KMS-11 (cell line): Measurements from ENCODE around the gene NYNRIN.

Experiments
- H2AFZ ChIP-seq: fragments of 200-600 bp; sonication (generic); 2 replicates; pipeline ENCODE4 v1.6.1; 2016; ENCODE audit warnings: antibody characterized with exemption, mixed run types, low read depth
- H3K27ac ChIP-seq: fragments of 200-600 bp; sonication (generic); 2 replicates; pipeline ENCODE4 v1.6.1; 2016; ENCODE audit warnings: mild to moderate bottlenecking, mixed run types
- H3K27me3 ChIP-seq: fragments of 200-600 bp; sonication (generic); 2 replicates; pipeline ENCODE4 v1.6.1; 2017; ENCODE audit warnings: mild to moderate bottlenecking, low read depth, mixed run types, moderate library complexity; ENCODE audit not compliant: insufficient read depth
- H3K36me3 ChIP-seq: fragments of 200-600 bp; sonication (generic); 2 replicates; pipeline ENCODE4 v1.6.1; 2017; ENCODE audit warnings: mild to moderate bottlenecking, mixed run types; ENCODE audit not compliant: insufficient read depth
- H3K4me1 ChIP-seq: fragments of 200-600 bp; sonication (generic); 2 replicates; pipeline ENCODE4 v1.6.1; 2016; ENCODE audit warnings: mild to moderate bottlenecking, low read depth, mixed run types; ENCODE audit not compliant: poor library complexity, severe bottlenecking
- H3K4me2 ChIP-seq: fragments of 200-600 bp; sonication (generic); 2 replicates; pipeline ENCODE4 v1.7.0; 2016; ENCODE audit warnings: mild to moderate bottlenecking, mixed run types
- H3K4me3 ChIP-seq: fragments of 200-600 bp; sonication (generic); IDR thresholded peaks from 2 replicates; pipeline ENCODE4 v1.6.1; 2017; ENCODE audit warnings: low read depth, low read length, mixed read lengths; ENCODE audit not compliant: insufficient read depth
- H3K79me2 ChIP-seq: fragments of 200-600 bp; sonication (generic); 2 replicates; pipeline ENCODE4 v1.6.1; 2016; ENCODE audit warnings: low read depth, mixed run types; ENCODE audit not compliant: insufficient read depth
- H3K9ac ChIP-seq: fragments of 200-600 bp; sonication (generic); 2 replicates; pipeline ENCODE4 v1.6.1; 2016; ENCODE audit warnings: mild to moderate bottlenecking, mixed run types
- H4K20me1 ChIP-seq: fragments of 200-600 bp; sonication (generic); 2 replicates; pipeline ENCODE4 v1.6.1; 2016; ENCODE audit warnings: mild to moderate bottlenecking, mixed run types; ENCODE audit not compliant: insufficient read depth
- TF ChIP-seq, protein P1 (sequence below): fragments of 200-600 bp; sonication (generic); conservative IDR thresholded peaks from 2 replicates; pipeline ENCODE4 v1.6.1; 2017; ENCODE audit warnings: low read depth, mild to moderate bottlenecking, antibody characterized with exemption, low read length, moderate library complexity, mixed read lengths

NYNRIN gene

DNA sequence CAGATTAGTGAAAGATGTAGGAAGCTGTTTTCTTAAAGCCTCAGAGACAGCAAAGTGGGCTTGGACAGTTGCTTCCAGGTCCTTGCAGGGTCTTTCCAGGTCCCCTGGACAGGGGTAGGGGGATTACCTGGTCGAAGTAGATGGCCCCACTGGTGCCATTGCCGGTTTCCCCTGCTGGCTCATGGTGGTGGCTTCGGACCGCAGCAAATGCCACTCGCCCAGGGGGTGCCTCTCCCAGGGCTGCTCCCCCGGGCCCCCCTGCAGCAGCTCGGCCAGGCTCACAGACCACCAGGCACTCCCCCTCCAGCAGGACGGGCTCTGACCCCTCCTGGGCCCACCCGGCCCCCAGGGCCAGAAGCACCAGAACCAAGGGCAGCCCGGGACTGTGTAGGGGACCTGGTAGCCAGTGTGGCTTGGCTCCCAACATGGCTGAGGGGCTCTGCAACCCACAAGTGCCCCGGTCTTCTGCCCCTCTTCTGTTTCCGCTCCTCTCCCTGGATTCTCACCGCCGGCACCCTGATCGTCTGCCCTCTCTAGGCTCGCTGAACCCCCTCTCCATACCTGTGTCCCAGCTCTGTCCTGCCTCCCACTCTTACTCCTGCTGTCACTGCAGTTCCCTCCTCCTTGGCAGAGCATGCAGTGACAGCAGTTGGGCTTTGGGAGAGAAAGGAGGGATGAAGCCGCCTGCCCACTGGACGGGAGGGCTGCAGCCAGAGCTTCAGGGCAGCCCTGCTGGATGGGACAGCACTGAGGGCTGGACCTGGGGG, 30.0 kb downstream of the NYNRIN start:
- H3K9ac ChIP-seq: peak overlapping the region; percentile 87
- peaks cover 18% of the 10 kb centered on the region for H3K4me1 ChIP-seq
- H4K20me1 ChIP-seq: no peaks in the 10 kb centered on the region
- peak overlapping the region; percentile 94 for H3K27ac ChIP-seq
- H3K4me2 ChIP-seq: peak overlapping the region; percentile 86
- H3K79me2 ChIP-seq: no peaks in the 10 kb centered on the region
- no peaks in the 10 kb centered on the region for H3K27me3 ChIP-seq
- H3K4me3 ChIP-seq: no peak overlapping the region
- TF ChIP-seq, protein P1, sequence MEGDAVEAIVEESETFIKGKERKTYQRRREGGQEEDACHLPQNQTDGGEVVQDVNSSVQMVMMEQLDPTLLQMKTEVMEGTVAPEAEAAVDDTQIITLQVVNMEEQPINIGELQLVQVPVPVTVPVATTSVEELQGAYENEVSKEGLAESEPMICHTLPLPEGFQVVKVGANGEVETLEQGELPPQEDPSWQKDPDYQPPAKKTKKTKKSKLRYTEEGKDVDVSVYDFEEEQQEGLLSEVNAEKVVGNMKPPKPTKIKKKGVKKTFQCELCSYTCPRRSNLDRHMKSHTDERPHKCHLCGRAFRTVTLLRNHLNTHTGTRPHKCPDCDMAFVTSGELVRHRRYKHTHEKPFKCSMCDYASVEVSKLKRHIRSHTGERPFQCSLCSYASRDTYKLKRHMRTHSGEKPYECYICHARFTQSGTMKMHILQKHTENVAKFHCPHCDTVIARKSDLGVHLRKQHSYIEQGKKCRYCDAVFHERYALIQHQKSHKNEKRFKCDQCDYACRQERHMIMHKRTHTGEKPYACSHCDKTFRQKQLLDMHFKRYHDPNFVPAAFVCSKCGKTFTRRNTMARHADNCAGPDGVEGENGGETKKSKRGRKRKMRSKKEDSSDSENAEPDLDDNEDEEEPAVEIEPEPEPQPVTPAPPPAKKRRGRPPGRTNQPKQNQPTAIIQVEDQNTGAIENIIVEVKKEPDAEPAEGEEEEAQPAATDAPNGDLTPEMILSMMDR: no peak
- peak overlapping the region; percentile 39; the same call in 1 of the 2 replicates for H2AFZ ChIP-seq
- H3K36me3 ChIP-seq: no peaks in the 10 kb centered on the region

DNA sequence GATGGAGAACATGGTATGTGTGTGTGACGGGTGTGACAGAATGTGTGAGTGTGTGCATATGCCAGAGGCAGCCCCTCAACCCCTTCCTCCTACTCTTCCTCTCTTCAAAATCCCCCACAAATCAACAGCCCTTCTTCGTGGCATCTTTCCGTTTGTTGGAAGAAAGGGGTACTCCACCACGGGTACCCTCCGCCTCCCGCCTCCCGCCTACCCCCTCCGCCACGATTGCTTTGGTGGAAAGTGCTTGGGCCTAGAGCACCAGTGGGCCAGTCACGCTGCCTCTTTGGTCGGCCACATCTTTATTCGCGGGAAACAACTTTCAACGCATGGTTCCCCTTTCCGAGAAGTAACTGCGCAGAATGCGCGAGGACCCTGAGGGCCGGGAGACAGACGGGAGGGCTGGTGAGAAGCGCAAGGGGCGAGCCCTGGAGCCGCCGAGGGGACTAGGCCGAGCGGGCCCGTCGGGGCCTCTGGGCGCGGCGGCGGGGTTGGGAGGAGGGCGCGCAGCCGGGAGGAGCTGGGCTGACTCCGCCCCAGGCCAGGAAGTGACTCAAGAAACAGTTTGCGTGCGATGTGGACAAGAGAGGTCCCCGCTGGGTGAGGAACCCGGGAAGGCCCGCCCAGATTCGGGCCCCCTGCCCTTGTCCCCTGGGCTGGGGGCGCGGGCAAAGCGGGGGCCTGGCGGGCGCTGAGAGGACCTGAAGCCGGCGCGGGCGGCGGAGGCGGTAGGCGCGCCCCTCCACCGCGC, 30.8 kb downstream of the NYNRIN start, which contains the start of the genes CBLN3 and KHNYN:
Gene CBLN3 (minus strand): TSS at position 274 of the 748 bp plus-strand sequence. CDS start 614 bp downstream, outside the sequence.
Gene KHNYN (plus strand): TSS at position 560 of the 748 bp plus-strand sequence. CDS start 777 bp downstream, outside the sequence.
- Histone ChIP-seq H3K4me1 (peaks cover 18% of the 10 kb centered on the region), H3K9ac (peak within 1 kb of the TSS; percentile 87), H3K27ac (peak within 1 kb of the TSS; percentile 94), H3K27me3 (no peaks in the 10 kb centered on the region), H2AFZ (peak within 1 kb of the TSS; percentile 39; the same call in 1 of the 2 replicates), H3K4me2 (peak within 1 kb of the TSS; percentile 86), H3K36me3 (no peaks in the 10 kb centered on the region), H4K20me1 (no peaks in the 10 kb centered on the region), H3K79me2 (no peaks in the 10 kb centered on the region), H3K4me3 (no peak within 1 kb of the TSS)
- TF ChIP-seq, protein P1: no peak

DNA sequence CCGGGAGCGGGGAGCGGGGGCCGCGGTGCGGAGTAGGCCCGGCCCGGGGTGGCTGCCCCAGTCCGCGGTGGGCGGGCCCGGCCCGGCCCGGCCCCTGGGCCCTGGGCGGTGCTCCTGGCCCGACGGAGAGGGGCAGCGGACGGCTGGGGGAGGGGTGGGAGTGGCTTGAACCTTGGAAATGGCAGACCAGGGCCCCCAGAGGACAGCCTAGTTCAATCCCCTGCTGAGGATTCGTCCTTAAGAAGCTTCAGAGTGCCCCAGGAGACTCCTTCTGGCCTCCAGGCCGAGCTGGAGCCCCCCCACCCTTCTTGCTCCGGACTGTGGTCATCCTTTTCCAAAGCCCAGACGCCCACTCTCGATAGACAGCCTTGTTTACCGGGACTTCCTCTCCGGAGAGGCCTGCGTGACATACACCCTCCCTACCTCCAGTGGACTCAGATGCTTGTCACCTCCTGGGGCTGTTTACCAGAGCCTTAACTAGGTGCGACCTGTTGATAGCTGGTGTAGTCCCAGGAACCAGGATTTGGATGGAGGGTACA, 31.4 kb downstream of the NYNRIN start:
- peaks cover 13% of the 10 kb centered on the region for H3K4me1 ChIP-seq
- TF ChIP-seq, protein P1: no peak
- peak overlapping the region; percentile 87 for H3K9ac ChIP-seq
- H3K4me2 ChIP-seq: peak overlapping the region; percentile 78
- peak overlapping the region; percentile 94 for H3K27ac ChIP-seq
- H3K4me3 ChIP-seq: no peak overlapping the region
- no peaks in the 10 kb centered on the region for H3K79me2 ChIP-seq
- no peaks in the 10 kb centered on the region for H4K20me1 ChIP-seq
- H3K36me3 ChIP-seq: no peaks in the 10 kb centered on the region
- H3K27me3 ChIP-seq: no peaks in the 10 kb centered on the region
- no peak overlapping the region for H2AFZ ChIP-seq

DNA sequence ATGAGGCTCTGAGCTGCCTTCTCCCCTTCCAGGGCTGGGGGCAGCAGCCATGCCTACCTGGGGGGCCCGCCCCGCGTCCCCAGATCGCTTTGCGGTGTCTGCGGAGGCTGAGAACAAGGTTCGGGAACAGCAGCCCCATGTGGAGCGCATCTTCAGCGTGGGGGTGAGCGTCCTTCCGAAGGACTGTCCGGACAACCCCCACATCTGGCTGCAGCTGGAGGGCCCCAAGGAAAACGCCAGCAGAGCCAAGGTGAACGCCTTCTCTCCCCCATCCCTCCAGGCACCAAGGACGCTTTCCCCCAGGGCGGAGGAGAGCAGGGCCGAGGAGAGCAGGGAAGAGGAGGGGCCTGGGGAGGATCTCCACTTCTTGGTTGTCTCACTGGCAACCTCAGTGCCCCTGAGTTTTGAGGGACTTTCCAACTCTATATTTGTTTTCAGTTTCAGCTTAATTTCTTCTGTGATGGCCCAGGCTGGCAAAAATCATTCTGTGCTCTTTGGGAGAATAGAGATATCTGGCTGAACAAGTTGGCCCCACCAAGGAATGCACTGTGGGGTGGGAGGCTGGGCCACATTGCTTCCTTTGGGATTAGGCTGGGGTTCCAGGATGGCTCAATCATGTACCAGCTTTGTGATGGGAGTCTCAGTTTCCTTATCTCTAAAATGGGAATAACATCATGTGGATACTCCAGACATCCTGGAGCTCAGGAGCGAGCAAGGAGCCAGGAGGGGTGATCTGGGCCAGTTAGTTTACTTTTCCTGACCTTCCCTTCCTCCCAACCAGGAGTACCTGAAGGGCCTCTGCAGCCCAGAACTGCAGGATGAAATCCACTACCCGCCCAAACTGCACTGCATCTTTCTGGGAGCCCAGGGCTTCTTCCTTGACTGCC, 32.1 kb downstream of the NYNRIN start:
- no peaks in the 10 kb centered on the region for H4K20me1 ChIP-seq
- H3K27me3 ChIP-seq: no peaks in the 10 kb centered on the region
- H3K36me3 ChIP-seq: no peaks in the 10 kb centered on the region
- no peak overlapping the region for H3K4me3 ChIP-seq
- peak overlapping the region; percentile 87 for H3K9ac ChIP-seq
- peak overlapping the region; percentile 94 for H3K27ac ChIP-seq
- TF ChIP-seq, protein P1: no peak
- H3K4me2 ChIP-seq: peak overlapping the region; percentile 78
- no peaks in the 10 kb centered on the region for H3K79me2 ChIP-seq
- H3K4me1 ChIP-seq: peaks cover 13% of the 10 kb centered on the region
- no peak overlapping the region for H2AFZ ChIP-seq
